ENCODE data around the gene ARSD.

GRCh38 chrX:2928191-2928582, 952 bp downstream of the ARSD start:
- no peak for TF ChIP-seq CTCF (IDR thresholded peaks at IDR 0.05 in 4 of 5, conservative IDR thresholded peaks at IDR 0.05 in 1 of 5)
- no peak for TF ChIP-seq POLR2A (IDR thresholded peaks at IDR 0.05)
